GM10847 (cell line): ENCODE measurements around the gene SRSF12.

ENCODE experiments used
- POLR2A ChIP-seq: IDR thresholded peaks from 2 replicates; pipeline ENCODE4 v1.6.1; 2011; ENCODE audit not compliant: insufficient read length; ENCODE audit errors: extremely low read depth

Gene SRSF12

GRCh38 chr6:89139509-89140346 lies 21.9 kb upstream of the SRSF12 start:
- no peak for TF ChIP-seq POLR2A

GRCh38 chr6:89138173-89138572 lies 20.3 kb upstream of the SRSF12 start:
- no peak for TF ChIP-seq POLR2A

GRCh38 chr6:89134723-89135122 lies 16.9 kb upstream of the SRSF12 start:
- TF ChIP-seq POLR2A, result no peak

GRCh38 chr6:89133981-89134380 lies 16.1 kb upstream of the SRSF12 start:
- TF ChIP-seq POLR2A, result no peak

DNA sequence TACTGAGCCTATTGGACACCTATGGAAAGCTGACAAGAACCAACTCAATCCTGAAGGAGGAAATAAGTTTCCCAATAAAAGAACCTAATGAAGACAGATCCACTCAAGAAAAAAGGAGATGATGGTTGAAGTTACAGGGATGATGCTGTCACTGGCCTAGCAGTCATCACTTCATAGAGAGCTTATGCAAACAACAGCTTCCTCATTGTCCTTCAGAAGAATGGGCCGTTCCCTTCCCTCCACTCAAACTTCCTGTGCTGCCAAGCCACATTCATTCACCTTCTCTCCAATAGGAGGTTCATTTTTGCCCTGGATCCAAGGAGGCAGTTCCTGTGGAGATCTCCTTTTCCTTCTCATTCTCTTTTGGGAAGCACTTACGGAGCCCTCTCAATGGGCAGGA lies 14.2 kb upstream of the SRSF12 start:
- no peak for TF ChIP-seq POLR2A

- no peak for TF ChIP-seq POLR2A
Observed at GRCh38 chr6:89131599-89131998, 13.7 kb upstream of the SRSF12 start.

DNA sequence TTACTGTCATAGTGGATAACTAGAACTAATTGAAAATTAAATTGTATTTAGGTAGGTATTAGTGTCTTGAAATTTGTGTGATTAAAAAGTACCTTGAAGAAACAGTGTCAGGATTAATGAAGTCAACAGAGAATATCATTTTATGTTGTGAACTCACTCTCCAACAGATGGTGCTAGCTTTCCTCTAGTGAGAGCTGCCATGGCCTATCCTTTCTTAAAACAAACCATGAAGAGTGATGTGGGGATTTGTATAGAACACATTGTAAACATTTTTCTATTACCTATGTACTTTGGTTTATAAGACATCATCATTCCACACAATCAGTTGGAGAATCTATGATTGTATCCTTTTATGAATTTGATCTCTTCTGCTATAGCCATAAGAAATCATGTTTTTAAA lies 4.8 kb upstream of the SRSF12 start:
- no peak for TF ChIP-seq POLR2A

GRCh38 chr6:89121934-89122333 lies 4.1 kb upstream of the SRSF12 start:
- no peak for TF ChIP-seq POLR2A

DNA sequence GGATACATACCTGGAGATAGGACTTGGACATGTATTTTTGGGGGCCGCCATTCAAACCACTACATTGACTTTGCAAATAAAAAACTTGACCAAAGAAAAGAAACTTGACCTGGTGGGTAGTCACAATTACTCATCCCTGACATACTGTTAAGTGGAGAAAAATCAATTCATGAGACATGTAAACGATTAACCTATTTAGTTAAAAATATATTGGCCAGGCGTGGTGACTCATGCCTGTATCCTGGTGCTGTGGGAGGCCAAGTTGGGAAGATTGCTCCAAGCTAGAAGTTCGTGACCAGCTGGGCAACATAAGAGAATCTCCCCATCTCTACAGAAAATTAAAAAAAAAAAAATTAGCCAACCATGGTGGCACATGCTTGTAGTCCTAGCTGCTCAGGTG lies 2.5 kb upstream of the SRSF12 start:
- TF ChIP-seq POLR2A, result no peak

DNA sequence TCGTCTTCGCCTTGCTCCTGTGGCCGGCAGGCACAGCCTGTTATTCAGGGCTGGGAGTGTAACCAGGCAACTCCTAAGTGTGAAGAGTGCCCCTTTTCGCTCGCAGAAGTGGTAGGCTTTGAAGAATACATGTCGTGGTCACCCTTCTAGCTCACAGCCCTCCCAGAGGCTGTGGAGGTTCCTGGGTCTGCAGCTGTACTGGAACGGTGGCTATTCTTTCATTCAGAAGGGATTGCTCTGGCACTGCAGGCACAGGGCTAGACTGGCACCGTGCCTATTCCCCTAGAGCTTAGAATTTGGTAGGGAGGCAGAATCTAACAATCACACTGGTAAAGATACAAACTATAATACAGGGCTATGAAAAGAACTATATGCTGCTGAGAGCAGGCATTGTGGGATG lies 1.1 kb upstream of the SRSF12 start:
- TF ChIP-seq POLR2A, result no peak

GRCh38 chr6:89116702-89117101 lies 1.2 kb downstream of the SRSF12 start:
- no peak for TF ChIP-seq POLR2A

DNA sequence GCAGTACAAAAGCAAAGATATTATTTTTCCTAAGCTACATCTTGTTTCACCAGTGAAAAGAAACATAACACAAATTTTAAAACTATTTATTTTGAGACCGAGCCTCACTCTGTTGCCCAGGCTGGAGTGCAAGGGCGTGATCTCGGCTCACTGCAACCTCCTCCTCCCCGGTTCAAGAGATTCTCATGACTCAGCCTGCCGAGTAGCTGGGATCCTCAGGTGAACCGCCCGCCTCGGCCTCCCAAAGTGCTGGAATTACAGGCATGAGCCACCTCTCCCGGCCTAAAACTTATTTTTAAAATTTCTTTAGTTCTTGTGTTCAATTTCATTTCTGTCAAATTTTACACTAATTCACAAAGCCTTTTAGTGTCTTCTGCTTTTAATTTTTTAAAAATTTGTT lies 5.9 kb downstream of the SRSF12 start:
- TF ChIP-seq POLR2A, result no peak

DNA sequence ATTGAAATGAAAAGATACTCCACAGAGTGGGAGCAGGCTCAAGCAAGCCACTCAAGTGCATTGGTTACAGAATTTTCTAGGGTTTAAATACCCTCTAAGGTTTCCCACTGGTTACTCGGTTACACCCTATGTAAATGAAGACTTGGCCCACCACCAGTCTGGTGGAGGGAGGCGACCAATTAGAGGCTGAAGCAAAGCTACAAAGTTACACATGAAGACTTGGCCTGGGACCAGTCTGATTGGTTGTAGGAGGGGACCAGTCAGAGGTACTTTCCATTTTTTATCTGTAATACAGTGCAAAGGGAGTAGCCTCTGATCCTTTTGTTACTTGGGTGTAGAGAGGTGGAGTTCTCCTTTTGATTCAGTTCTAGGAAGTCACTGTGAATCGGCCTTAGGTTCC lies 7.6 kb downstream of the SRSF12 start:
- TF ChIP-seq POLR2A, result no peak

- no peak for TF ChIP-seq POLR2A
Observed at GRCh38 chr6:89100114-89100513, 17.8 kb downstream of the SRSF12 start.

DNA sequence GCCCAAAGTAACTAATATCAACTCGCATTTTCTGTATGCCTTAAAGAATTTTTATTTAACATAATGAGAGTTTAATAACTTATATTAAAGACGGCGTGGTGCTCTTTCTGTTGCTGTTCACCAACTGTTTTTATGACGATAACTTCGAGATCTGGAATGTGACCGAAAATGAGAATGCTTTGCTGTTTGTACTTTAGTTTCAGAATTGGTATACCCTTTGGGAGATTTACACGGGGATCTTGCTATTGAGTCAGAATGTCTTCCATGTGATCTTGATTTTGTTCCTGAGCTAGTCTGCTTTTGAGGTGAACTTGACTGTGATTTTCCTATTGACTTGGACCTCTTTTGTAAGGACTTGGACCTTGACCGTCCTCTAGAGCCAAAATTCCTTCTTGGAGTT lies 19.4 kb downstream of the SRSF12 start:
- TF ChIP-seq POLR2A, result no peak

- no peak for TF ChIP-seq POLR2A
Observed at GRCh38 chr6:89087881-89088280, 30.0 kb downstream of the SRSF12 start.
